GM23338 (cell line): ENCODE data around the gene SGCD. TPM values are rescaled to one million over a fixed set of nuclear protein-coding genes. Genes with fewer than 3 reads are reported as not detected.

Experiments used
- ATAC-seq: fragments of 200-7000 bp; cut with Tn5 transposase; 3 replicates; pipeline ENCODE4 v1.9.1; 2020
- DNase-seq: peaks from one replicate; pipeline ENCODE4 v3.0.0-alpha.2; 2015; ENCODE audit warnings: low spot score
- H2AFZ ChIP-seq: fragments of 200-600 bp; sonication (generic); 2 replicates; pipeline ENCODE4 v1.8.0; 2016; ENCODE audit warnings: antibody characterized with exemption, mild to moderate bottlenecking, moderate library complexity
- H3F3A ChIP-seq: fragments of 200-600 bp; sonication (generic); replicated peaks from 2 replicates; pipeline ENCODE4 v1.8.0; 2017; ENCODE audit warnings: antibody characterized with exemption, mixed run types, low read depth
- H3K27ac ChIP-seq: fragments of 200-600 bp; sonication (generic); 2 replicates; pipeline ENCODE4 v1.6.1; 2016; ENCODE audit warnings: low read depth
- H3K27me3 ChIP-seq: fragments of 200-600 bp; sonication (generic); 2 replicates; pipeline ENCODE4 v1.8.0; 2016; ENCODE audit warnings: mild to moderate bottlenecking, mixed run types, moderate library complexity; ENCODE audit not compliant: insufficient read depth
- H3K36me3 ChIP-seq: fragments of 200-600 bp; sonication (generic); 2 replicates; pipeline ENCODE4 v1.8.0; 2016; ENCODE audit warnings: mild to moderate bottlenecking; ENCODE audit not compliant: insufficient read depth
- H3K4me1 ChIP-seq: fragments of 200-600 bp; sonication (generic); 2 replicates; pipeline ENCODE4 v1.8.0; 2016; ENCODE audit warnings: mild to moderate bottlenecking, moderate library complexity; ENCODE audit not compliant: insufficient read depth
- H3K4me2 ChIP-seq: fragments of 200-600 bp; sonication (generic); 2 replicates; pipeline ENCODE4 v1.7.1; 2017; ENCODE audit warnings: mixed run types
- H3K4me3 ChIP-seq: fragments of 200-600 bp; sonication (generic); 2 replicates; pipeline ENCODE4 v1.6.1; 2016; ENCODE audit warnings: mixed run types
- H3K79me2 ChIP-seq: fragments of 200-600 bp; sonication (generic); replicated peaks from 2 replicates; pipeline ENCODE4 v1.8.0; 2017; ENCODE audit warnings: mild to moderate bottlenecking; ENCODE audit not compliant: insufficient read depth
- H3K9me2 ChIP-seq: fragments of 200-600 bp; sonication (generic); 2 replicates; pipeline ENCODE4 v1.8.0; 2017; ENCODE audit not compliant: insufficient read depth
- H4K20me1 ChIP-seq: fragments of 200-600 bp; sonication (generic); replicated peaks from 2 replicates; pipeline ENCODE4 v1.8.0; 2017; ENCODE audit warnings: mild to moderate bottlenecking; ENCODE audit not compliant: insufficient read depth
- H3K27ac Mint-ChIP-seq: 2 replicates; pipeline ENCODE4 v1.8.0; 2020; ENCODE audit warnings: inconsistent platforms, mild to moderate bottlenecking, moderate library complexity, mixed read lengths
- H3K27me3 Mint-ChIP-seq: 3 replicates; pipeline ENCODE4 v1.8.0; 2022; ENCODE audit warnings: low read depth, mild to moderate bottlenecking, moderate library complexity, mixed read lengths, inconsistent platforms; ENCODE audit not compliant: insufficient read depth, poor library complexity
- H3K36me3 Mint-ChIP-seq: 3 replicates; pipeline ENCODE4 v1.8.0; 2021; ENCODE audit warnings: low read depth, mild to moderate bottlenecking, inconsistent platforms, moderate library complexity, mixed read lengths
- H3K4me1 Mint-ChIP-seq: 3 replicates; pipeline ENCODE4 v1.8.0; 2020; ENCODE audit warnings: mild to moderate bottlenecking, inconsistent platforms, mixed read lengths
- H3K4me3 Mint-ChIP-seq: 3 replicates; pipeline ENCODE4 v1.8.0; 2021; ENCODE audit warnings: moderate library complexity, mild to moderate bottlenecking, inconsistent platforms, mixed read lengths
- H3K9me3 Mint-ChIP-seq: 3 replicates; pipeline ENCODE4 v1.8.0; 2020; ENCODE audit warnings: moderate library complexity, mild to moderate bottlenecking, inconsistent platforms, mixed read lengths
- EZH2 ChIP-seq: fragments of 200-600 bp; sonication (generic); IDR thresholded peaks from one replicate; pipeline ENCODE4 v1.8.0; 2017; ENCODE audit warnings: antibody characterized with exemption, mild to moderate bottlenecking, low read depth; ENCODE audit not compliant: unreplicated experiment
- EZH2phosphoT487 ChIP-seq: fragments of 200-600 bp; sonication (generic); IDR thresholded peaks from one replicate; pipeline ENCODE4 v1.8.1; 2018; ENCODE audit warnings: antibody characterized with exemption; ENCODE audit not compliant: unreplicated experiment
- JUNB ChIP-seq: IDR thresholded peaks from one replicate; pipeline ENCODE4 v1.6.1; 2016; ENCODE audit warnings: antibody characterized with exemption; ENCODE audit not compliant: unreplicated experiment
- POLR2AphosphoS5 ChIP-seq: IDR thresholded peaks from 2 replicates; pipeline ENCODE4 v1.6.1; 2016; ENCODE audit warnings: antibody characterized with exemption, low read depth
- REST ChIP-seq: IDR thresholded peaks from one replicate; pipeline ENCODE4 v1.6.1; 2018; ENCODE audit warnings: antibody characterized with exemption; ENCODE audit not compliant: unreplicated experiment
- STAT1 ChIP-seq: IDR thresholded peaks from one replicate; pipeline ENCODE4 v1.6.1; 2016; ENCODE audit warnings: antibody characterized with exemption; ENCODE audit not compliant: unreplicated experiment
- ZNF114 ChIP-seq: fragments of 250-450 bp; sonication (Bioruptor Pico); IDR thresholded peaks from 2 replicates; pipeline ENCODE4 v1.5.0; 2020; ENCODE audit warnings: mild to moderate bottlenecking, moderate library complexity
- ZNF331 ChIP-seq: fragments of 250-450 bp; sonication (Bioruptor Pico); IDR thresholded peaks from 2 replicates; pipeline ENCODE4 v1.5.0; 2020; ENCODE audit warnings: low read depth, mild to moderate bottlenecking, moderate library complexity
- polyA plus RNA-seq: library from polyadenylated mRNA; unstranded; fragments of >200 nt; fragmentation: Nextera tagmentation; extraction: Ambion mirVana; gene quantifications from 2 replicates; pipeline ENCODE4 v1.2.1, GENCODE V29; 2016
- total RNA-seq: library from RNA; depleted of rRNA; stranded (reverse); fragments of >200 nt; shearing (Covaris generic); gene quantifications from 2 replicates; pipeline ENCODE4 v1.2.3, GENCODE V29; 2014
- TF ChIP-seq, protein P1 (sequence below), 2 experiments: fragments of 200-600 bp in 1 of 2; sonication (generic) in 1 of 2; conservative IDR thresholded peaks; 2 replicates each; pipeline versions ENCODE4 v1.5.1 to v1.6.1; 2016 to 2017; ENCODE audit warnings: antibody characterized with exemption in 2 of 2, low read depth in 2 of 2, mild to moderate bottlenecking in 2 of 2, moderate library complexity in 1 of 2
- TF ChIP-seq, protein P2 (sequence below): IDR thresholded peaks from 2 replicates; pipeline ENCODE4 v1.6.1; 2016; ENCODE audit warnings: antibody characterized with exemption

SGCD gene
- total and polyA plus RNA-seq, 2 experiments from 2014 or later, result 0.03 to 0.05 TPM

DNA sequence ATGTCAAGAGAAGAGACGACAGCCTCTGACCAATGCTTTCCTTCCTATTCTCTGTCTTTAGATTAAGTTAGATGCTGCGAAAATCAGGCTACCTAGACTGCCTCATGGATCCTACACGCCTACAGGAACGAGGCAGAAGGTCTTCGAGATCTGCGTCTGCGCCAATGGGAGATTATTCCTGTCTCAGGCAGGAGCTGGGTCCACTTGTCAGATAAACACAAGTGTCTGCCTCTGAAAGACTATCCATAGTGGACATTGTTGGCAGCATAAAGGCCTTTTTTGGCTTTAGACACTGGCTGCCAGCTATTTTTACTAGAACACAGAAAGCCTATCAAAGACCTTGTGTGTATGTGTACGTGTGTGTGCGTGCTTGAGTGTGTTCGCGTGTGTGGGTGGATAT, 432.2 kb downstream of the SGCD start:
- Histone ChIP-seq H3F3A (no peaks in the 10 kb centered on the region), H3K4me3 (no peak overlapping the region), H3K27me3 (no peaks in the 10 kb centered on the region), H3K4me2 (no peak overlapping the region), H3K4me1 (peaks cover 17% of the 10 kb centered on the region), H3K79me2 (no peaks in the 10 kb centered on the region), H3K36me3 (no peaks in the 10 kb centered on the region), H4K20me1 (no peaks in the 10 kb centered on the region), H2AFZ (peak overlapping the region; percentile 25; the same call in 1 of the 2 replicates), H3K9me2 (peaks cover 14% of the 10 kb centered on the region; the same call in 1 of the 2 replicates), H3K27ac (no peak overlapping the region)
- no peak for DNase-seq
- Mint-ChIP-seq H3K27ac (no peak overlapping the region), H3K4me3 (no peak overlapping the region), H3K36me3 (no peaks in the 10 kb centered on the region), H3K9me3 (no peaks in the 10 kb centered on the region), H3K27me3 (no peaks in the 10 kb centered on the region), H3K4me1 (peaks cover 14% of the 10 kb centered on the region)
- no peak for ATAC-seq
- no peak for TF ChIP-seq EZH2phosphoT487
- TF ChIP-seq EZH2, result no peak
- TF ChIP-seq, protein P1, sequence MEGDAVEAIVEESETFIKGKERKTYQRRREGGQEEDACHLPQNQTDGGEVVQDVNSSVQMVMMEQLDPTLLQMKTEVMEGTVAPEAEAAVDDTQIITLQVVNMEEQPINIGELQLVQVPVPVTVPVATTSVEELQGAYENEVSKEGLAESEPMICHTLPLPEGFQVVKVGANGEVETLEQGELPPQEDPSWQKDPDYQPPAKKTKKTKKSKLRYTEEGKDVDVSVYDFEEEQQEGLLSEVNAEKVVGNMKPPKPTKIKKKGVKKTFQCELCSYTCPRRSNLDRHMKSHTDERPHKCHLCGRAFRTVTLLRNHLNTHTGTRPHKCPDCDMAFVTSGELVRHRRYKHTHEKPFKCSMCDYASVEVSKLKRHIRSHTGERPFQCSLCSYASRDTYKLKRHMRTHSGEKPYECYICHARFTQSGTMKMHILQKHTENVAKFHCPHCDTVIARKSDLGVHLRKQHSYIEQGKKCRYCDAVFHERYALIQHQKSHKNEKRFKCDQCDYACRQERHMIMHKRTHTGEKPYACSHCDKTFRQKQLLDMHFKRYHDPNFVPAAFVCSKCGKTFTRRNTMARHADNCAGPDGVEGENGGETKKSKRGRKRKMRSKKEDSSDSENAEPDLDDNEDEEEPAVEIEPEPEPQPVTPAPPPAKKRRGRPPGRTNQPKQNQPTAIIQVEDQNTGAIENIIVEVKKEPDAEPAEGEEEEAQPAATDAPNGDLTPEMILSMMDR (conservative IDR thresholded peaks at IDR 0.05; ENCODE audit: low read depth in 2 of 2), result no peak
- TF ChIP-seq, protein P2, sequence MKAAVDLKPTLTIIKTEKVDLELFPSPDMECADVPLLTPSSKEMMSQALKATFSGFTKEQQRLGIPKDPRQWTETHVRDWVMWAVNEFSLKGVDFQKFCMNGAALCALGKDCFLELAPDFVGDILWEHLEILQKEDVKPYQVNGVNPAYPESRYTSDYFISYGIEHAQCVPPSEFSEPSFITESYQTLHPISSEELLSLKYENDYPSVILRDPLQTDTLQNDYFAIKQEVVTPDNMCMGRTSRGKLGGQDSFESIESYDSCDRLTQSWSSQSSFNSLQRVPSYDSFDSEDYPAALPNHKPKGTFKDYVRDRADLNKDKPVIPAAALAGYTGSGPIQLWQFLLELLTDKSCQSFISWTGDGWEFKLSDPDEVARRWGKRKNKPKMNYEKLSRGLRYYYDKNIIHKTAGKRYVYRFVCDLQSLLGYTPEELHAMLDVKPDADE, result no peak
- TF ChIP-seq ZNF331, result no peak
- TF ChIP-seq ZNF114 (CRISPR knock-in tag), result no peak
- no peak for TF ChIP-seq REST
- no peak for TF ChIP-seq STAT1

DNA sequence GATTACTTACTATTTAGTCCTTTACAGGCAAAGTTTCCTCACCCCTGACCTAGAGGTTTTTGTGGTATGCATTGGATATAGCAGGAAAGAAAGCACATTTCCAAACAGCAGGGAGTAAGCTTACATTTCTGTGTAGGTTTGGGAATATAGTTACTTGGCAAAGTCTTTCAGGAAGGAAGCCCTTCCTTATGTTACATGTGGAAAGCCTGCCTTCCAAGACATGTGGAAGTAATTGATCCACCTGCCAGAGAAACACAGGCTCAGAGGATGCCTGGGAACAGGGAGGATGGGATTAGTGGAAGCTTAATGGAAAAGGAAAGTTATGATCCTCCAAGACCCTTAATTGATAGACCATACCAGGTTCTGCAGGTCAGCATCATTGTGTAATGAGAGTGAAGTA, 435.8 kb downstream of the SGCD start:
- no peak for DNase-seq
- H4K20me1 ChIP-seq, result no peaks in the 10 kb centered on the region
- TF ChIP-seq JUNB (no peak), REST (no peak), EZH2 (no peak), POLR2AphosphoS5 (no peak), ZNF331 (no peak)
- TF ChIP-seq, protein P1 (conservative IDR thresholded peaks at IDR 0.05; ENCODE audit: low read depth in 2 of 2), result no peak

More for the DNA sequence above, 435.8 kb downstream of the SGCD start:
- Mint-ChIP-seq H3K27me3 (no peaks in the 10 kb centered on the region), H3K4me1 (peaks cover 18% of the 10 kb centered on the region), H3K27ac (no peak overlapping the region), H3K36me3 (no peaks in the 10 kb centered on the region), H3K9me3 (no peaks in the 10 kb centered on the region), H3K4me3 (no peak overlapping the region)
- Histone ChIP-seq H3K4me1 (peaks cover 20% of the 10 kb centered on the region), H3K9me2 (peaks cover 10% of the 10 kb centered on the region; the same call in 1 of the 2 replicates), H3K27ac (no peak overlapping the region), H3K27me3 (no peaks in the 10 kb centered on the region), H2AFZ (peak overlapping the region; percentile 30; the same call in 1 of the 2 replicates), H3K79me2 (no peaks in the 10 kb centered on the region), H3K4me2 (no peak overlapping the region), H3F3A (no peaks in the 10 kb centered on the region), H3K4me3 (no peak overlapping the region), H3K36me3 (no peaks in the 10 kb centered on the region)
- no peak for ATAC-seq
